ENCODE measurements around the gene SRF. TPM values are rescaled to one million over a fixed set of nuclear protein-coding genes. Genes with fewer than 3 reads are reported as not detected.

The SRF gene
- total RNA-seq, 2 experiments from 2014 or later, result 22.8 to 24.2 TPM

DNA sequence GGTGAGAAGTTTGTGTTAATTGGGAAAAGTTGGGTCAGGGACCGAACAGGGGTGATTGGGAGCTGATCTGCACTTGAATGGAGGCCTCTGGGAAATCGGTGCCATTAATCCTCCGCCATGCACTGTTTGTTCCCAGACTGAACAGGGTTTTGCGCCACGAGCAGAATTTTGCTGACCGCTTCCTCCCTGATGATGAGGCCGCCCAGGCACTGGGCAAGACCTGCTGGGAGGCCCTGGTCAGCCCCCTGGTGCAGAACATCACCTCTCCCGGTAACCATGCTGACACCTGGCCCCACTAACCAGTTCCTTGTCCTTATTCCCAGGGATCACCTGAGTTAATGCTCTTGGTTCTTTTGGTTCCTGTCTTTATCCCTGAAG lies 32.6 kb downstream of the SRF start:
- Histone ChIP-seq H4K20me1 (ENCODE audit: insufficient read depth, low read length) (no peaks in the 10 kb centered on the region), H3K4me1 (ENCODE audit: insufficient read depth, low read length, poor library complexity, severe bottlenecking) (no peaks in the 10 kb centered on the region), H3K79me2 (ENCODE audit: insufficient read depth, low read depth, low read length) (no peaks in the 10 kb centered on the region), H3K36me3 (ENCODE audit: insufficient read depth, low read length) (no peaks in the 10 kb centered on the region), H3K4me2 (ENCODE audit: low read length) (no peak overlapping the region), H3K9me2 (ENCODE audit: insufficient read depth, low read length) (no peaks in the 10 kb centered on the region), H3K4me3 (ENCODE audit: low read depth, low read length, poor library complexity, severe bottlenecking) (no peak overlapping the region), H3K27ac (ENCODE audit: low read depth, low read length, poor library complexity, severe bottlenecking) (no peak overlapping the region), H2AFZ (ENCODE audit: low read length) (no peak overlapping the region), H3K9me3 (ENCODE audit: low read length) (no peaks in the 10 kb centered on the region)
- ChIA-PET CTCF (ENCODE audit: unreplicated experiment) (no interaction called here), POLR2A (interaction anchor here (0.6 kb wide), 1 partner anchor 458 kb away, joined by 4 read pairs; the partner anchor contains the start of gene TBCC)
- intact Hi-C loops (cut with micrococcal nuclease; ENCODE audit: unreplicated experiment), result no loop called here
- no peak for TF ChIP-seq EZH2phosphoT487 (IDR thresholded peaks at IDR 0.05; ENCODE audit: borderline replicate concordance, low read depth, low read length)
- TF ChIP-seq, protein P1, sequence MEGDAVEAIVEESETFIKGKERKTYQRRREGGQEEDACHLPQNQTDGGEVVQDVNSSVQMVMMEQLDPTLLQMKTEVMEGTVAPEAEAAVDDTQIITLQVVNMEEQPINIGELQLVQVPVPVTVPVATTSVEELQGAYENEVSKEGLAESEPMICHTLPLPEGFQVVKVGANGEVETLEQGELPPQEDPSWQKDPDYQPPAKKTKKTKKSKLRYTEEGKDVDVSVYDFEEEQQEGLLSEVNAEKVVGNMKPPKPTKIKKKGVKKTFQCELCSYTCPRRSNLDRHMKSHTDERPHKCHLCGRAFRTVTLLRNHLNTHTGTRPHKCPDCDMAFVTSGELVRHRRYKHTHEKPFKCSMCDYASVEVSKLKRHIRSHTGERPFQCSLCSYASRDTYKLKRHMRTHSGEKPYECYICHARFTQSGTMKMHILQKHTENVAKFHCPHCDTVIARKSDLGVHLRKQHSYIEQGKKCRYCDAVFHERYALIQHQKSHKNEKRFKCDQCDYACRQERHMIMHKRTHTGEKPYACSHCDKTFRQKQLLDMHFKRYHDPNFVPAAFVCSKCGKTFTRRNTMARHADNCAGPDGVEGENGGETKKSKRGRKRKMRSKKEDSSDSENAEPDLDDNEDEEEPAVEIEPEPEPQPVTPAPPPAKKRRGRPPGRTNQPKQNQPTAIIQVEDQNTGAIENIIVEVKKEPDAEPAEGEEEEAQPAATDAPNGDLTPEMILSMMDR (conservative IDR thresholded peaks at IDR 0.05; ENCODE audit: low read length), result no peak
- no peak for DNase-seq (ENCODE audit: low spot score)
- no TSS peak for BruUV-seq (replicated peaks)

DNA sequence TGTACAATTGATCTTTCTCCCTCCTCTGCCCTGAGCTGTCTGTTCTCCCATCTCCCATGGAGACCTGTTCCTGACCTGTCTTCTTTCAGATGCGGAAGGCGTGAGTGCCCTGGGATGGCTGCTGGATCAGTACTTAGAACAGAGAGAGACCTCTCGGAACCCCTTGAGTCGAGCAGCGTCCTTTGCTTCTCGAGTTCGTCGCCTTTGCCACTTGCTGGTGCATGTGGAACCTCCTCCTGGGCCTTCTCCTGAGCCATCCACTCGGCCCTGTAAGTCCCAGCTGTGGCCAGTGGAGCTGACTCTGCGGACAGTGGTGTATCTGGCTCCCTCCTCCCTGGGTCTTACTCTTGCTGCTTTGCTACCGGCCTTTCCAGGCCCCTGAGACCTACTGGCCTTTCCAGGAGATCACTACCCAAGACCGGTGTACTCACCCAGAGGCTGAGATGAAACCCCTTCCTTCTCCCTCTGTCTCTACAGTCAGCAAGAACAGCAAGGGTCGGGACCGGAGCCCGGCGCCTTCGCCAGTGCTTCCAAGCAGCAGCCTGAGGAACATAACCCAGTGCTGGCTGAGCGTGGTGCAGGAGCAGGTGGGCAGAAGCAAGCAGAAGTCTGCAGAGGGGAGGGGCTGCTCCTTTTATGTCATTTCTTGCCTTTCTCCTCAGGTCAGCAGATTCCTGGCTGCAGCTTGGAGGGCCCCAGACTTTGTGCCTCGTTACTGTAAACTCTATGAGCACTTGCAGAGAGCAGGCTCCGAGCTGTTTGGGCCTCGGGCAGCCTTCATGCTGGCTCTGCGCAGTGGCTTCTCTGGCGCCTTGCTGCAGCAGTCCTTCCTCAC lies 33.4 kb downstream of the SRF start:
- no TSS peak for BruUV-seq (replicated peaks)
- H4K20me1 ChIP-seq (ENCODE audit: insufficient read depth, low read length), result no peaks in the 10 kb centered on the region
- H3K9me3 ChIP-seq (ENCODE audit: low read length), result no peaks in the 10 kb centered on the region
- POLR2A ChIA-PET, result interaction anchor here (0.6 kb wide), 2 partner anchors 458 to 1281 kb away, joined by 3 to 4 read pairs; partner anchors contain the start of gene TBCC
- H3K4me3 ChIP-seq (ENCODE audit: low read depth, low read length, poor library complexity, severe bottlenecking), result no peak overlapping the region
- H3K79me2 ChIP-seq (ENCODE audit: insufficient read depth, low read depth, low read length), result no peaks in the 10 kb centered on the region
- no peak overlapping the region for H3K4me2 ChIP-seq (ENCODE audit: low read length)
- no peaks in the 10 kb centered on the region for H3K36me3 ChIP-seq (ENCODE audit: insufficient read depth, low read length)
- CTCF ChIA-PET (ENCODE audit: unreplicated experiment), result no interaction called here
- H3K27ac ChIP-seq (ENCODE audit: low read depth, low read length, poor library complexity, severe bottlenecking), result no peak overlapping the region
- intact Hi-C loops (cut with micrococcal nuclease; ENCODE audit: unreplicated experiment), result no loop called here
- TF ChIP-seq, protein P1 (conservative IDR thresholded peaks at IDR 0.05; ENCODE audit: low read length), result no peak
- TF ChIP-seq EZH2phosphoT487 (IDR thresholded peaks at IDR 0.05; ENCODE audit: borderline replicate concordance, low read depth, low read length), result no peak
- no peak for DNase-seq (ENCODE audit: low spot score)
- H3K4me1 ChIP-seq (ENCODE audit: insufficient read depth, low read length, poor library complexity, severe bottlenecking), result no peaks in the 10 kb centered on the region
- H2AFZ ChIP-seq (ENCODE audit: low read length), result no peak overlapping the region
- no peaks in the 10 kb centered on the region for H3K9me2 ChIP-seq (ENCODE audit: insufficient read depth, low read length)

DNA sequence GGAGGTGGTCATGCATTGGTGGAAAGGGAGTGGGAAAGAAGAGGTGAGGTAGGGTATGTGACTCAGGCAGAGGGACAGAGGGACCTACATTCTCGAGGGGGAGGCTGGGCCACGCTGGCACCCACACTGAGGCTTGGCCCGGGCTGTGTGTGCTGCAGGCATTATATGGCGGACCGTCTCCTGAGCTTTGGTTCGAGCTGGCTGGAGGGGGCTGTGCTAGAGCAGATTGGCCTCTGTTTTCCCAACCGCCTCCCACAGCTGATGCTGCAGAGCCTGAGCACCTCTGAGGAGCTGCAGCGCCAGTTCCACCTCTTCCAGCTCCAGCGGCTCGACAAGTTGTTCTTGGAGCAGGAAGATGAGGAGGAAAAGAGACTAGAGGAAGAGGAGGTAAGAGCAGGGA lies 34.8 kb downstream of the SRF start:
- POLR2A ChIA-PET, result no interaction called here
- no peaks in the 10 kb centered on the region for H4K20me1 ChIP-seq (ENCODE audit: insufficient read depth, low read length)
- no peaks in the 10 kb centered on the region for H3K79me2 ChIP-seq (ENCODE audit: insufficient read depth, low read depth, low read length)
- no peaks in the 10 kb centered on the region for H3K36me3 ChIP-seq (ENCODE audit: insufficient read depth, low read length)
- TF ChIP-seq, protein P1 (conservative IDR thresholded peaks at IDR 0.05; ENCODE audit: low read length), result no peak
- TF ChIP-seq EZH2phosphoT487 (IDR thresholded peaks at IDR 0.05; ENCODE audit: borderline replicate concordance, low read depth, low read length), result no peak
- intact Hi-C loops (cut with micrococcal nuclease; ENCODE audit: unreplicated experiment), result no loop called here
- H3K4me2 ChIP-seq (ENCODE audit: low read length), result no peak overlapping the region
- no TSS peak for BruUV-seq (replicated peaks)
- CTCF ChIA-PET (ENCODE audit: unreplicated experiment), result no interaction called here
- no peak overlapping the region for H2AFZ ChIP-seq (ENCODE audit: low read length)
- H3K4me1 ChIP-seq (ENCODE audit: insufficient read depth, low read length, poor library complexity, severe bottlenecking), result no peaks in the 10 kb centered on the region
- no peaks in the 10 kb centered on the region for H3K9me2 ChIP-seq (ENCODE audit: insufficient read depth, low read length)
- no peak overlapping the region for H3K27ac ChIP-seq (ENCODE audit: low read depth, low read length, poor library complexity, severe bottlenecking)
- no peaks in the 10 kb centered on the region for H3K9me3 ChIP-seq (ENCODE audit: low read length)
- DNase-seq (ENCODE audit: low spot score), result no peak
- no peak overlapping the region for H3K4me3 ChIP-seq (ENCODE audit: low read depth, low read length, poor library complexity, severe bottlenecking)

Measured in OCI-LY7 (cell line).